Type B pancreatic cell (in vitro differentiated cells): ENCODE results near the gene GAPT. TPM values are rescaled to one million over a fixed set of nuclear protein-coding genes. Genes with fewer than 3 reads are reported as not detected.

Experiments used
- DNase-seq: peaks from one replicate; pipeline ENCODE4 v3.0.0; 2021; ENCODE audit warnings: mixed read lengths; ENCODE audit not compliant: unreplicated experiment; ENCODE audit errors: extremely low spot score
- H3K27ac Mint-ChIP-seq: 2 replicates; pipeline ENCODE4 v1.8.0; 2021; ENCODE audit warnings: mild to moderate bottlenecking, mixed read lengths
- H3K27me3 Mint-ChIP-seq: 2 replicates; pipeline ENCODE4 v1.8.0; 2021; ENCODE audit warnings: mixed read lengths
- H3K36me3 Mint-ChIP-seq: 2 replicates; pipeline ENCODE4 v1.8.0; 2021; ENCODE audit warnings: mixed read lengths
- H3K4me1 Mint-ChIP-seq: one replicate; pipeline ENCODE4 v1.8.0; 2021; ENCODE audit warnings: mixed read lengths; ENCODE audit not compliant: unreplicated experiment
- H3K4me3 Mint-ChIP-seq: 2 replicates; pipeline ENCODE4 v1.8.0; 2021; ENCODE audit warnings: mild to moderate bottlenecking, mixed read lengths
- H3K9me3 Mint-ChIP-seq: 2 replicates; pipeline ENCODE4 v1.8.0; 2021; ENCODE audit warnings: mixed read lengths
- total RNA-seq: library from RNA; stranded (reverse); gene quantifications from 2 replicates; pipeline ENCODE4 v1.2.1, GENCODE V29; 2021; ENCODE audit warnings: low replicate concordance
- TF ChIP-seq, protein P1 (sequence below): fragments of 200-600 bp; sonication (generic); conservative IDR thresholded peaks from 2 replicates; pipeline ENCODE4 v1.5.0; 2021; ENCODE audit warnings: antibody characterized with exemption, mild to moderate bottlenecking

The GAPT gene
- total RNA-seq, 1 donor from 2014 or later = not detected

DNA sequence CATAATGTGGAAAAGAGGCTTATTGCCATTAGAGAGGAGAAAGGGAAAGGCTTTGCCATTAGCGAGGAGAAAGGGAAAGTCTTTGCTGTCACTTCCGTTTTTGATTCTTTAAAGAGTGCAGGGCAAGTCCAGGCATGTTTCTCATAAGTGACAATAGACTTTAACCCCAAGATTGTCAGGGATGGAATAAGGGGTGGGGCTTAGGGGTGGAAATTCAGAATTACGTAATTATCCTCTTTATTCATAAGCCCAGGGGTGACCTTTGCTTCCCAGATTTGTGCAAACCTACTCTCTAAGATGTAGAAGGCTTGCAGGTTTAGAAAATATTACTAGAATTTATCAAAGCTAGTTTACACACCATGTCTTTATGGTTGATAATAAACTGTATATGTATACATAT, 29.1 kb upstream of the GAPT start:
- peak overlapping the region; percentile 88 for H3K27ac Mint-ChIP-seq
- H3K9me3 Mint-ChIP-seq = no peaks in the 10 kb centered on the region
- TF ChIP-seq, protein P1, sequence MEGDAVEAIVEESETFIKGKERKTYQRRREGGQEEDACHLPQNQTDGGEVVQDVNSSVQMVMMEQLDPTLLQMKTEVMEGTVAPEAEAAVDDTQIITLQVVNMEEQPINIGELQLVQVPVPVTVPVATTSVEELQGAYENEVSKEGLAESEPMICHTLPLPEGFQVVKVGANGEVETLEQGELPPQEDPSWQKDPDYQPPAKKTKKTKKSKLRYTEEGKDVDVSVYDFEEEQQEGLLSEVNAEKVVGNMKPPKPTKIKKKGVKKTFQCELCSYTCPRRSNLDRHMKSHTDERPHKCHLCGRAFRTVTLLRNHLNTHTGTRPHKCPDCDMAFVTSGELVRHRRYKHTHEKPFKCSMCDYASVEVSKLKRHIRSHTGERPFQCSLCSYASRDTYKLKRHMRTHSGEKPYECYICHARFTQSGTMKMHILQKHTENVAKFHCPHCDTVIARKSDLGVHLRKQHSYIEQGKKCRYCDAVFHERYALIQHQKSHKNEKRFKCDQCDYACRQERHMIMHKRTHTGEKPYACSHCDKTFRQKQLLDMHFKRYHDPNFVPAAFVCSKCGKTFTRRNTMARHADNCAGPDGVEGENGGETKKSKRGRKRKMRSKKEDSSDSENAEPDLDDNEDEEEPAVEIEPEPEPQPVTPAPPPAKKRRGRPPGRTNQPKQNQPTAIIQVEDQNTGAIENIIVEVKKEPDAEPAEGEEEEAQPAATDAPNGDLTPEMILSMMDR = no peak
- H3K27me3 Mint-ChIP-seq = no peaks in the 10 kb centered on the region
- peak overlapping the region; percentile 55 for H3K4me3 Mint-ChIP-seq
- peaks cover 25% of the 10 kb centered on the region for H3K36me3 Mint-ChIP-seq
- no peak for DNase-seq
- H3K4me1 Mint-ChIP-seq = peaks cover 22% of the 10 kb centered on the region

DNA sequence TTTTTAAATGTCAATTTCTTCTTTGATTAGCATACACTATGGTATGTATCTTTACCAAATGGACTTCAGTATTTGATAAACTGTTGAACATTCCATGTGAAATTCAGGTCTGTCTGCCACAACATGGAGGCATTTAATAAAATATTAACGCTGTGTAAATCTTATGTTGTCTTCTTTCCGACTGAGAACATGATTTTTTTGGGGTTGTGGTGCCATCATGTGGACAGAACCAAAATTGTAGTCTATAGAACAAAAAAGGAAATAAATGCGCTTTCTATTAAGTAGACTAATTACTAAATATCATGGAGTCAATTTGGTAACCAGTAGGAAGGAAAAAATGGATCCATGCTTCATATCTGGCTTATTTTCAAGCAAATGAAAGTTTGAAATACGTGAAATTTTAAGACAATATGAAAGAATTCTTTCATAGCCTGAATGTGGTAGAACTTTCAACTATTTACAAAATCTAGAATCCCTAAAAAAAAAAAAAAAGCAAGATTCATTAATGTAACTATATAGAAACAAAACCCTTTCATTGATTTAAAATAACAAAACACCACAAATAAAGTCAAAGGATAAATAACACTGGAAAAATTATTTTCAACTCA, 28.5 kb upstream of the GAPT start:
- Mint-ChIP-seq H3K36me3 (peaks cover 20% of the 10 kb centered on the region), H3K4me1 (peaks cover 19% of the 10 kb centered on the region), H3K9me3 (no peaks in the 10 kb centered on the region), H3K4me3 (peak overlapping the region; percentile 55), H3K27ac (peak overlapping the region; percentile 88), H3K27me3 (no peaks in the 10 kb centered on the region)
- DNase-seq = no peak
- TF ChIP-seq, protein P1 = peak; percentile 87

DNA sequence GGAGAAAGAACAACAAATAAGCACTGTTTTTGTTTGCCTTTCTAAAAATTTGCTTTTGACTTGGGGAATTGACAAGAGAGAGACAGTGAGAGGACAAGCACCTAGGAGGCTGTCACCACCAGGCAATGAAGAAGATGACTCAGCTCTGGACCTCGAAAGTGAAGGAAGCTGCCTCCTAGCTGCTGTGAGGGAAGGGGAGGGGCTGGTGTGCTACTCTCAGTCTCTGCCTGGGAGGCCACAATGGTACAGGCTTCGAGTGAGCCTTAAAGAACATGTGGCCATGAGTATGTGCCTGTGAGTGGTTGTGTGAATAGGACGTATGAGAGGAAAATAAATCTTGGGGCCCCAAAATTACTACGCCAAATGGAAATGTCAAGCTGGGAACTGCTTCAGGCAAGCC, 24.3 kb upstream of the GAPT start:
- peaks cover 9% of the 10 kb centered on the region for H3K4me1 Mint-ChIP-seq
- H3K27ac Mint-ChIP-seq = peak overlapping the region; percentile 26
- no peaks in the 10 kb centered on the region for H3K36me3 Mint-ChIP-seq
- H3K27me3 Mint-ChIP-seq = no peaks in the 10 kb centered on the region
- TF ChIP-seq, protein P1 = no peak
- H3K4me3 Mint-ChIP-seq = no peak overlapping the region
- DNase-seq = no peak
- H3K9me3 Mint-ChIP-seq = no peaks in the 10 kb centered on the region

DNA sequence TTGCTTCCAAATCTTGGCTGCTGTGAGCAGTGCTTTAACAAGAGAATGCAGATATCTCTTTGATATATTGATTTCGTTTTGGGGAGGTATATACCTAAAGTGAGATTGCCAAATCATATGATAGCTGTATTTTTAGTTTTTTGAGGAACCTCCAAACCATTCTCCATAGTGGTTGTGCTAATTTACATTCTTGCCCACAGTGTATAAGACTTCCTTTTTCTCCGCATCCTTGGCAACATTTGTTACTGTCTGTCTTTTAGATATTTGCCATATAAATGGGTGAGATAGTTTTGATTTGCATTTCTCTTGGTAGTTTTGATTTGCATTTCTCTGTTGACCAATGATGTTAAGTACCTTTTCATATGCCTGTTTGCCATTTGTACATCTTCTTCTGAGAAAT, 21.3 kb upstream of the GAPT start:
- H3K36me3 Mint-ChIP-seq = no peaks in the 10 kb centered on the region
- TF ChIP-seq, protein P1 = no peak
- H3K27me3 Mint-ChIP-seq = no peaks in the 10 kb centered on the region
- H3K9me3 Mint-ChIP-seq = no peaks in the 10 kb centered on the region
- H3K27ac Mint-ChIP-seq = no peak overlapping the region
- H3K4me3 Mint-ChIP-seq = no peak overlapping the region
- no peak for DNase-seq
- no peaks in the 10 kb centered on the region for H3K4me1 Mint-ChIP-seq

DNA sequence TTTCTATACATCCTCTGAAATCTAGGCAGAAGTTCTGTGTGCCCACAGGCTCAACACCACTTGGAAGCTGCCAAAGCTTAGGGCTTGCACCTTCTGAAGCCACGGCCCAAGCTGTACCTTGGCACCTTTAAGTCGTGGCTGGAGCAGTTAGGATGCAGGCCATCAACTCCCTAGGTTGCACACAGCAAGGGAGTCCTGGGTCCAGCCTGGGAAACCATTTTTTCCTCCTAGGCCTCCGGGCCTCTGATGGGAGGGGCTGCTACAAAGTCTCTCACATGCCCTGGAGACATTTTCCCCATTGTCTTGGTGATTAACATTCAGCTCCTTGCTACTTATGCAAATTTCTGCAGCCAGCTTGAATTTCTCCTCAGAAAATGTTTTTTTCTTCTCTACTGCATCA, 15.8 kb upstream of the GAPT start:
- no peak for DNase-seq
- Mint-ChIP-seq H3K27me3 (no peaks in the 10 kb centered on the region), H3K9me3 (peaks cover 7% of the 10 kb centered on the region), H3K4me1 (no peaks in the 10 kb centered on the region), H3K27ac (no peak overlapping the region), H3K4me3 (no peak overlapping the region), H3K36me3 (peaks cover 3% of the 10 kb centered on the region)
- TF ChIP-seq, protein P1 = no peak
